Activated T-helper 17 cell treated with anti-CD3 and anti-CD28 coated beads, Interleukin-2, amount 50 U/mL, for 72 hours (primary cell): ENCODE results near the gene PPM1F. TPM values are rescaled to one million over a fixed set of nuclear protein-coding genes. Genes with fewer than 3 reads are reported as not detected.

Experiments
- ATAC-seq: fragments of 150-1000 bp; cut with Tn5 transposase; replicated peaks from 2 replicates; pipeline ENCODE4 v1.10.0; 2021; ENCODE audit warnings: mild to moderate bottlenecking, moderate library complexity
- H3K27ac Mint-ChIP-seq: one replicate; pipeline ENCODE4 v1.8.0; 2022; ENCODE audit warnings: mixed read lengths
- H3K27me3 Mint-ChIP-seq: one replicate; pipeline ENCODE4 v1.8.0; 2022; ENCODE audit warnings: mixed read lengths
- H3K36me3 Mint-ChIP-seq: one replicate; pipeline ENCODE4 v1.8.0; 2022; ENCODE audit warnings: low read depth, mild to moderate bottlenecking, mixed read lengths
- H3K4me1 Mint-ChIP-seq: one replicate; pipeline ENCODE4 v1.8.0; 2022; ENCODE audit warnings: mixed read lengths
- H3K4me3 Mint-ChIP-seq: one replicate; pipeline ENCODE4 v1.8.0; 2022; ENCODE audit warnings: mild to moderate bottlenecking, mixed read lengths
- H3K9me3 Mint-ChIP-seq: one replicate; pipeline ENCODE4 v1.8.0; 2022; ENCODE audit warnings: mixed read lengths
- total RNA-seq, 2 donors: library from RNA; stranded (reverse); gene quantifications; one replicate each; pipeline ENCODE4 v1.2.3, GENCODE V29; 2022

Gene PPM1F
- total RNA-seq, 2 donors from 2014 or later = 17.3 to 20.3 TPM

DNA sequence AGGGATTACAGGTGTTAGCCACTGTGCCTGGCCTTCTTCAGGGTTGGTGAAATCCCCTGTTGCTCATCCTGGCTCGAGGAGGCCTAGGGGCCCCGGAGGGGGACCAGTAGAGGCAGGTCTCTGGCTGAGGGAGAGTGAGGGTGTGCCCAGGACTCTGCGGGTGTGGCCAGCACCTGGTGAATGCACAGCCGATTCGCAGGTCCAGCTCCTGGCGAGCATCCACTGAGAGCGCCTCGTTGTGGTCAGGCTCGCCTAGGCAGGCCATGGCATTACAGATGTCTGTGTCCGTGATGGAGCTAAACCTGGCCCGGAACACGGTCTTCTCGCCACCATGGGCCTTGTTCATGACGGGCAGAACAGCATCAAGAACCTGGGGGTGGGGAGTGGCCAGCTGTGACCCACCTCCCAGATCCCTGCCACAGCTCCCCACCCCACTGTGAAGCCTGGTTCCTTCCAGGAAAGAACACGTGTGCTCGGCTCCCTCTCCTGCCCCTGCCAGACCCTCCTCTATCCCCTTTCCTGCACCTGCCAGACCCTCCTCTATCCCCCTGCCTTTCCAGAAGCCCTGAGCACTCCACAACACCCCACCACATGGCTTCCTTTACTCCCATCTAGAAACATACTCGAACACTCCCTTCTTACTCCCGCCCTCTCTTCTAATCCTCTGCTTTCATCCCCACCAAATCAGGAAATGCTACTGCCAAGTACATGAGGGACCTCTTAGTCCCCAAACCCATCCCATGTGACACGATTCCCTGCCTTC, 17.6 kb upstream of the PPM1F start:
- H3K4me1 Mint-ChIP-seq = peaks cover 5% of the 10 kb centered on the region
- no peaks in the 10 kb centered on the region for H3K27me3 Mint-ChIP-seq
- ATAC-seq = no peak
- H3K27ac Mint-ChIP-seq = no peak overlapping the region
- no peaks in the 10 kb centered on the region for H3K9me3 Mint-ChIP-seq
- peaks cover 85% of the 10 kb centered on the region for H3K36me3 Mint-ChIP-seq
- no peak overlapping the region for H3K4me3 Mint-ChIP-seq

- Mint-ChIP-seq H3K9me3 (no peaks in the 10 kb centered on the region), H3K27ac (peak overlapping the region; percentile 66), H3K4me1 (peaks cover 5% of the 10 kb centered on the region), H3K36me3 (peaks cover 86% of the 10 kb centered on the region), H3K27me3 (no peaks in the 10 kb centered on the region), H3K4me3 (no peak overlapping the region)
- ATAC-seq = no peak
Measured at GRCh38 chr22:21968452-21969129, 15.9 kb upstream of the PPM1F start.

- H3K4me3 Mint-ChIP-seq = no peak overlapping the region
- H3K36me3 Mint-ChIP-seq = peaks cover 86% of the 10 kb centered on the region
- H3K9me3 Mint-ChIP-seq = no peaks in the 10 kb centered on the region
- H3K27me3 Mint-ChIP-seq = no peaks in the 10 kb centered on the region
- H3K4me1 Mint-ChIP-seq = peaks cover 5% of the 10 kb centered on the region
- H3K27ac Mint-ChIP-seq = no peak overlapping the region
- ATAC-seq = no peak
Measured at GRCh38 chr22:21967693-21968271, 15.1 kb upstream of the PPM1F start.

GRCh38 chr22:21966643-21967516, 14.2 kb upstream of the PPM1F start:
- no peaks in the 10 kb centered on the region for H3K27me3 Mint-ChIP-seq
- peaks cover 85% of the 10 kb centered on the region for H3K36me3 Mint-ChIP-seq
- no peaks in the 10 kb centered on the region for H3K9me3 Mint-ChIP-seq

GRCh38 chr22:21965762-21966288, 13.2 kb upstream of the PPM1F start:
- no peak overlapping the region for H3K27ac Mint-ChIP-seq
- no peak for ATAC-seq
- H3K36me3 Mint-ChIP-seq = peaks cover 75% of the 10 kb centered on the region
- no peak overlapping the region for H3K4me3 Mint-ChIP-seq
- H3K27me3 Mint-ChIP-seq = no peaks in the 10 kb centered on the region
- peaks cover 5% of the 10 kb centered on the region for H3K4me1 Mint-ChIP-seq
- no peaks in the 10 kb centered on the region for H3K9me3 Mint-ChIP-seq

More at GRCh38 chr22:21966643-21967516, 14.2 kb upstream of the PPM1F start:
- Mint-ChIP-seq H3K27ac (no peak overlapping the region), H3K4me3 (no peak overlapping the region), H3K4me1 (peaks cover 5% of the 10 kb centered on the region)
- ATAC-seq = no peak

DNA sequence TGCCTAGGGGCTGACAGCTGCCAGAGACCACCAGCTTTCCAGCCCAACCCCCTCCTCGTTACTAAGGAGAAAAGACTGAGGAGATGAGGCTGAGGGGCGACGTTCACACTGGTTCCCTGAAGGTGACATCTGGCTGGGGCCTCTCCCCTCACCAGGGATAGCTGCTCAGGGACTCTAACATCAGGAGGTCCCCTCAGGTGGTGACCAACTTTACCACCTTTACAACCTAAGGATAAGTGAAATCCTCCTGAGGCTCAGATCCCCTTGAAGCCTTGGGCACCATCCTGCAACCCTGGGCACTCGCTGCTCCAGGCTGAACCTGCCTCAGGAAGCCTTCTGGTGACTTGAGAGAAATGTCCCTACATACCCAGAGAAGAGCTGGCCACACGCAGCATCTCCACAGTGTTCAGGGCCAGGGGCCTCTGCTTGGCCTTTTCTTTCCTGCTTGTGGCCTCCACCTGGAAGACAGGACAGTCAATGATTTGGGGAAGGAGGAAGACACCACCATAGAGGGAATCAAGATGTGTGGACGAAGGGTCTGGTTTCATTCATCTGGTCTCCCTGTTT, 12.4 kb upstream of the PPM1F start:
- no peak overlapping the region for H3K27ac Mint-ChIP-seq
- H3K4me3 Mint-ChIP-seq = no peak overlapping the region
- peaks cover 66% of the 10 kb centered on the region for H3K36me3 Mint-ChIP-seq
- H3K4me1 Mint-ChIP-seq = no peaks in the 10 kb centered on the region
- H3K27me3 Mint-ChIP-seq = no peaks in the 10 kb centered on the region
- ATAC-seq = no peak
- H3K9me3 Mint-ChIP-seq = no peaks in the 10 kb centered on the region

DNA sequence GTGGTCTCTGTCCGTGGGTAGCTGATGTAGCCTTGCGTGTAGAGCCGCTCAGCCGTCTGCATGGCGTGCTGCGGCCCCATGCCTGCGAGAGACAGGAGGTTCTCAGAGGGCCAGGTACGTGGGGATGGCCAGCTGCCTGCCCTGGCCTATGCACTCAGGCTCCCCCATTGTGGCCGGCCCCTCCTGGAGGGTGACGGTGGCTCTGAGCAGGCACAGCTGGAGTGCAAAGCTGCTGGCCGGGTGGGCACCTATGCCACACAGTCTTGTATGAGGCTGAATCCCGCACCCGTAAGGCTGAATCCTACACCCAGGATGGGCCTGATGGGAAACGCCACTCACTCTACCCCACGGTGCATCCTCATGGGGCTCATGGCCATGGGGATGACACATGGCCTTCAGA, 11.6 kb upstream of the PPM1F start:
- Mint-ChIP-seq H3K27me3 (no peaks in the 10 kb centered on the region), H3K4me1 (no peaks in the 10 kb centered on the region), H3K9me3 (no peaks in the 10 kb centered on the region), H3K36me3 (peaks cover 65% of the 10 kb centered on the region), H3K4me3 (no peak overlapping the region), H3K27ac (no peak overlapping the region)
- ATAC-seq = no peak

DNA sequence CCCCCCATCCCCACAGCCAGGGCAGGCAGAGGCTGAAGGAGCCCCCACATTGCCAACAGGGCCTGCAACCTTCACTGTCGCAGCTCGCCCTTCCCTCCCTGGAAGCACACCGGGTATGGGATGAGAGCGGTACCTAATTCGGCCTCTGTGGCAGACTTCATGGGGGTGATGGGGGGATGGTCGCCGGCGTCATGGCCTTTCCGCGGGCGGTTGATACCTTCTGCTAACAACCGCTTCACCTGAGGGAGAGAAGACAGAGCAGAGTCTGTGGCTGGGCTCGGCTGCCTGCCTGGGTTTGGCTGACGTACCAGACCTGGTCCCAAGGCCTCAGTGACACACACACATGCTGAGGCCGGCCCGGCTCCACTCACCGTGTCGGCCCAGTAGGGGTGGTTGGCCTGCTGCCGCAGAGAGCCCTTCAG, 11.2 kb upstream of the PPM1F start:
- Mint-ChIP-seq H3K4me3 (no peak overlapping the region), H3K27me3 (no peaks in the 10 kb centered on the region), H3K9me3 (no peaks in the 10 kb centered on the region), H3K27ac (no peak overlapping the region), H3K36me3 (peaks cover 61% of the 10 kb centered on the region), H3K4me1 (no peaks in the 10 kb centered on the region)
- no peak for ATAC-seq

DNA sequence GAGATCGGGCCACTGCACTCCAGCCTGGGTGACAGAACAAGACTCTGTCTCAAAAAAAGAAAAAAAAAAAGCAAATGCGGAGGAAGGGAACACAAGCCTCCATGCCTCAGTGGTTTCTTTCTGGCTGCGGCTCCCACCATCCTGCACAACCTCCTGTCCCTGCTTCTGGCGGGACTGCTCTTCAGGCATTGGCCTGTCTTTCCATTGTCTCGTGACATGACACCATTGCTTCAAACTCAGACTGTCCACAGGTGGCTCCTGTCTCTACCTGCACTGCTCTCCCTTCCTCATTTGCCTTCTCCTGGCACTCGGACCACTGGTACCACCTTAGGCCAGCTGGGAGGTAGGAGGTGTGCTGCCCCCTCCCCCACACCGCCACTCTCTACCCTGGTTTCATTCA, 10.6 kb upstream of the PPM1F start:
- ATAC-seq = no peak
- Mint-ChIP-seq H3K4me3 (no peak overlapping the region), H3K27ac (no peak overlapping the region), H3K4me1 (no peaks in the 10 kb centered on the region), H3K27me3 (no peaks in the 10 kb centered on the region), H3K9me3 (no peaks in the 10 kb centered on the region), H3K36me3 (peaks cover 56% of the 10 kb centered on the region)

DNA sequence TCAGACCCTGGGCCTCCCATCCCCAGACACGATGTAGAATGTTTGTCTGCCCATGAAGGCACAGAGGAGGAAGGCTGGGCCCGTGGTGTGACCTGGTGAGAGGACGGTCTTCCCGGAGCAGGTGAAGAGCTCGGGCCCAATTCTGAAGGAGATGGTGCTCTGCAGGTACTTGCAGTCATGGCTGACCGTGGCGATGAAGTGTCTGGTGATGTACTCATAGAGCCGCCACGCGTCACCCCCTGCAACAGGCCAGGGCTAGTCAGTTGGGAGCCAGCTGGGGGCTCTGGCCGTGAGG, 10.0 kb upstream of the PPM1F start:
- H3K4me1 Mint-ChIP-seq = no peaks in the 10 kb centered on the region
- ATAC-seq = no peak
- H3K27me3 Mint-ChIP-seq = no peaks in the 10 kb centered on the region
- H3K27ac Mint-ChIP-seq = no peak overlapping the region
- H3K9me3 Mint-ChIP-seq = no peaks in the 10 kb centered on the region
- no peak overlapping the region for H3K4me3 Mint-ChIP-seq
- peaks cover 53% of the 10 kb centered on the region for H3K36me3 Mint-ChIP-seq

- Mint-ChIP-seq H3K36me3 (peaks cover 47% of the 10 kb centered on the region), H3K4me3 (no peak overlapping the region), H3K27ac (no peak overlapping the region), H3K27me3 (no peaks in the 10 kb centered on the region), H3K9me3 (no peaks in the 10 kb centered on the region), H3K4me1 (no peaks in the 10 kb centered on the region)
- no peak for ATAC-seq
Measured at GRCh38 chr22:21961886-21962654, 9.4 kb upstream of the PPM1F start.

- no peaks in the 10 kb centered on the region for H3K9me3 Mint-ChIP-seq
- no peaks in the 10 kb centered on the region for H3K4me1 Mint-ChIP-seq
- no peak overlapping the region for H3K27ac Mint-ChIP-seq
- no peak for ATAC-seq
- H3K36me3 Mint-ChIP-seq = peaks cover 40% of the 10 kb centered on the region
- H3K27me3 Mint-ChIP-seq = no peaks in the 10 kb centered on the region
- no peak overlapping the region for H3K4me3 Mint-ChIP-seq
Measured at GRCh38 chr22:21961127-21961867, 8.6 kb upstream of the PPM1F start.
